ENCODE results near the gene FSHR.

GRCh38 chr2:49189512-49190225 is 35.4 kb upstream of the FSHR start:
- TF ChIP-seq EZH2 (IDR thresholded peaks at IDR 0.05) (no peak), POLR2AphosphoS5 (IDR thresholded peaks at IDR 0.05; ENCODE audit: borderline replicate concordance, low read depth, low read length) (no peak), FOXP2 (optimal IDR thresholded peaks at IDR 0.05; ENCODE audit: control extremely low read depth, extremely low read length, insufficient read depth) (no peak)

All from SK-N-MC (cell line).